Panc1 (cell line): ENCODE data around the gene HLA-DMB. TPM values are rescaled to one million over a fixed set of nuclear protein-coding genes. Genes with fewer than 3 reads are reported as not detected.

Experiments used
- ATAC-seq: fragments of 200-7000 bp; cut with Tn5 transposase; 2 replicates; pipeline ENCODE4 v1.9.1; 2020; ENCODE audit warnings: mild to moderate bottlenecking, moderate library complexity
- BruUV-seq: library from RNA; stranded (reverse); fragments of 400-500 nt; replicated peaks from 2 replicates; lab custom pipeline; 2021; lab: Mats Ljungman, UMichigan
- CTCF ChIA-PET: fragments of 300-600 bp; sonication (Branson Sonifier 250); formaldehyde crosslinking; loops from one replicate; lab custom pipeline; 2022; ENCODE audit warnings: antibody characterized with exemption; lab: Charles Lee
- POLR2A ChIA-PET: fragments of 300-600 bp; sonication (Branson Sonifier 250); formaldehyde crosslinking; loops from one replicate; lab custom pipeline; 2022; ENCODE audit warnings: antibody characterized with exemption; lab: Charles Lee
- DNase-seq: peaks from one replicate; pipeline ENCODE4 v3.0.0-alpha.2; 2010; ENCODE audit warnings: low read depth, low spot score
- H3K27ac ChIP-seq: 2 replicates; pipeline ENCODE4 v1.5.1; 2011; ENCODE audit warnings: mild to moderate bottlenecking, low read length, inconsistent platforms
- H3K27me3 ChIP-seq: fragments of 200-500 bp; sonication (Bioruptor generic); 2 replicates; pipeline ENCODE4 v1.6.0; 2014; ENCODE audit warnings: low read length, inconsistent platforms; ENCODE audit not compliant: control insufficient read depth, insufficient read depth
- H3K36me3 ChIP-seq: fragments of 200-500 bp; sonication (Bioruptor generic); 2 replicates; pipeline ENCODE4 v1.5.1; 2014; ENCODE audit warnings: inconsistent platforms, mild to moderate bottlenecking, low read length, moderate library complexity; ENCODE audit not compliant: control insufficient read depth, insufficient read depth
- H3K4me1 ChIP-seq: 2 replicates; pipeline ENCODE4 v1.5.1; 2011; ENCODE audit warnings: inconsistent platforms, mild to moderate bottlenecking, low read length, moderate library complexity; ENCODE audit not compliant: control insufficient read depth, insufficient read depth
- H3K4me3 ChIP-seq, 2 experiments: 2 replicates each; pipeline ENCODE4 v1.5.1; 2011 to 2012; ENCODE audit warnings: low read depth in 2 of 2, low read length in 2 of 2, mild to moderate bottlenecking in 2 of 2, inconsistent platforms in 1 of 2, moderate library complexity in 1 of 2
- H3K9me3 ChIP-seq: fragments of 200-500 bp; sonication (Bioruptor generic); 2 replicates; pipeline ENCODE4 v1.5.1; 2014; ENCODE audit warnings: low read depth, mild to moderate bottlenecking, inconsistent platforms, low read length, moderate library complexity; ENCODE audit not compliant: control insufficient read depth, insufficient read depth
- POLR2AphosphoS5 ChIP-seq: IDR thresholded peaks from 2 replicates; pipeline ENCODE4 v1.6.1; 2012; ENCODE audit warnings: mild to moderate bottlenecking, low read depth, low read length, moderate library complexity
- SIN3A ChIP-seq: IDR thresholded peaks from 2 replicates; pipeline ENCODE4 v1.6.1; 2012; ENCODE audit warnings: low read depth, mild to moderate bottlenecking, low read length, moderate library complexity, borderline replicate concordance; ENCODE audit not compliant: insufficient read depth
- TCF7L2 ChIP-seq: IDR thresholded peaks from 2 replicates; pipeline ENCODE4 v1.6.1; 2011; ENCODE audit warnings: mild to moderate bottlenecking, low read depth, low read length, inconsistent platforms
- in situ Hi-C: cut with HindIII; loops from 2 replicates; pipeline ENCODE4 v1.10.0; 2016; ENCODE audit warnings: low sequenced_read_pairs, low pct_unique_long_range_greater_than_20kb
- intact Hi-C: fragments of 100-400 bp; cut with micrococcal nuclease; formaldehyde crosslinking; loops from one replicate; pipeline ENCODE4 v1.10.0; 2022; ENCODE audit not compliant: unreplicated experiment
- total RNA-seq: library from RNA; stranded (reverse); gene quantifications from one replicate; pipeline ENCODE4 v1.2.1, GENCODE V29; 2021; ENCODE audit not compliant: unreplicated experiment
- TF ChIP-seq, protein P1 (sequence below): fragments of 450-650 bp; IDR thresholded peaks from 2 replicates; pipeline ENCODE4 v1.5.1; 2017; ENCODE audit warnings: mild to moderate bottlenecking
- TF ChIP-seq, protein P2 (sequence below), 2 experiments: IDR thresholded peaks; 2 replicates each; pipeline ENCODE4 v1.6.1; 2011 to 2012; ENCODE audit warnings: low read depth in 2 of 2, control low read depth in 1 of 2, low read length in 1 of 2, mild to moderate bottlenecking in 1 of 2, moderate library complexity in 1 of 2; ENCODE audit not compliant: insufficient read depth in 1 of 2

The HLA-DMB gene
- total RNA-seq, 1 experiment from 2014 or later, result 0.44 TPM

DNA sequence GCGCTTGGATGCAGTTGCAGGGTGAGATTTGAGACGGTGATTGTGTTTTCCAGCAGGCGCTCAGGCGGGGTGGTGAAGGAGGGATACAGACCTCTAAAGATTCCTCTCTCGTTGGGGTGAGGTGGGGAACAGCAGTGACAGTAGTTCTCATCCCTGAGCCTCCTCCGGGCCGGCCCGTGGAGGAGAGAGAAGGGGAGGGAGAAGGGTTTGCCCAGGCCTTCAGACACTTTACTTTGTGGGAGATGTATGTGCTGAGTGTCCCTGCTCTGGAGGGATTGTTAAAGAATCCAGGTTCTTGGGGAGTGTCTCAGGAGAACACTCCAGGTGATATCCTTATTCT is 45.9 kb downstream of the HLA-DMB start:
- Histone ChIP-seq H3K27ac (peak overlapping the region; percentile 91), H3K36me3 (peaks cover 2% of the 10 kb centered on the region; the same call in 1 of the 2 replicates), H3K9me3 (no peaks in the 10 kb centered on the region), H3K4me3 (peak overlapping the region; percentile 90 to 96), H3K4me1 (peaks cover 9% of the 10 kb centered on the region), H3K27me3 (no peaks in the 10 kb centered on the region)
- BruUV-seq, result no TSS peak
- ChIA-PET POLR2A (interaction anchor here (0.6 to 1.5 kb wide), 2 partner anchors 77 to 104 kb away, joined by 3 to 10 read pairs; no protein-coding TSS in a partner anchor), CTCF (interaction anchor here (0.5 to 1.3 kb wide), 2 partner anchors 9 to 57 kb away, joined by 3 to 5 read pairs; no protein-coding TSS in a partner anchor)
- TF ChIP-seq SIN3A (no peak), TCF7L2 (no peak), POLR2AphosphoS5 (no peak)
- TF ChIP-seq, protein P1, sequence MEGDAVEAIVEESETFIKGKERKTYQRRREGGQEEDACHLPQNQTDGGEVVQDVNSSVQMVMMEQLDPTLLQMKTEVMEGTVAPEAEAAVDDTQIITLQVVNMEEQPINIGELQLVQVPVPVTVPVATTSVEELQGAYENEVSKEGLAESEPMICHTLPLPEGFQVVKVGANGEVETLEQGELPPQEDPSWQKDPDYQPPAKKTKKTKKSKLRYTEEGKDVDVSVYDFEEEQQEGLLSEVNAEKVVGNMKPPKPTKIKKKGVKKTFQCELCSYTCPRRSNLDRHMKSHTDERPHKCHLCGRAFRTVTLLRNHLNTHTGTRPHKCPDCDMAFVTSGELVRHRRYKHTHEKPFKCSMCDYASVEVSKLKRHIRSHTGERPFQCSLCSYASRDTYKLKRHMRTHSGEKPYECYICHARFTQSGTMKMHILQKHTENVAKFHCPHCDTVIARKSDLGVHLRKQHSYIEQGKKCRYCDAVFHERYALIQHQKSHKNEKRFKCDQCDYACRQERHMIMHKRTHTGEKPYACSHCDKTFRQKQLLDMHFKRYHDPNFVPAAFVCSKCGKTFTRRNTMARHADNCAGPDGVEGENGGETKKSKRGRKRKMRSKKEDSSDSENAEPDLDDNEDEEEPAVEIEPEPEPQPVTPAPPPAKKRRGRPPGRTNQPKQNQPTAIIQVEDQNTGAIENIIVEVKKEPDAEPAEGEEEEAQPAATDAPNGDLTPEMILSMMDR, result no peak
- TF ChIP-seq, protein P2, sequence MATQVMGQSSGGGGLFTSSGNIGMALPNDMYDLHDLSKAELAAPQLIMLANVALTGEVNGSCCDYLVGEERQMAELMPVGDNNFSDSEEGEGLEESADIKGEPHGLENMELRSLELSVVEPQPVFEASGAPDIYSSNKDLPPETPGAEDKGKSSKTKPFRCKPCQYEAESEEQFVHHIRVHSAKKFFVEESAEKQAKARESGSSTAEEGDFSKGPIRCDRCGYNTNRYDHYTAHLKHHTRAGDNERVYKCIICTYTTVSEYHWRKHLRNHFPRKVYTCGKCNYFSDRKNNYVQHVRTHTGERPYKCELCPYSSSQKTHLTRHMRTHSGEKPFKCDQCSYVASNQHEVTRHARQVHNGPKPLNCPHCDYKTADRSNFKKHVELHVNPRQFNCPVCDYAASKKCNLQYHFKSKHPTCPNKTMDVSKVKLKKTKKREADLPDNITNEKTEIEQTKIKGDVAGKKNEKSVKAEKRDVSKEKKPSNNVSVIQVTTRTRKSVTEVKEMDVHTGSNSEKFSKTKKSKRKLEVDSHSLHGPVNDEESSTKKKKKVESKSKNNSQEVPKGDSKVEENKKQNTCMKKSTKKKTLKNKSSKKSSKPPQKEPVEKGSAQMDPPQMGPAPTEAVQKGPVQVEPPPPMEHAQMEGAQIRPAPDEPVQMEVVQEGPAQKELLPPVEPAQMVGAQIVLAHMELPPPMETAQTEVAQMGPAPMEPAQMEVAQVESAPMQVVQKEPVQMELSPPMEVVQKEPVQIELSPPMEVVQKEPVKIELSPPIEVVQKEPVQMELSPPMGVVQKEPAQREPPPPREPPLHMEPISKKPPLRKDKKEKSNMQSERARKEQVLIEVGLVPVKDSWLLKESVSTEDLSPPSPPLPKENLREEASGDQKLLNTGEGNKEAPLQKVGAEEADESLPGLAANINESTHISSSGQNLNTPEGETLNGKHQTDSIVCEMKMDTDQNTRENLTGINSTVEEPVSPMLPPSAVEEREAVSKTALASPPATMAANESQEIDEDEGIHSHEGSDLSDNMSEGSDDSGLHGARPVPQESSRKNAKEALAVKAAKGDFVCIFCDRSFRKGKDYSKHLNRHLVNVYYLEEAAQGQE (IDR thresholded peaks at IDR 0.05; ENCODE audit: insufficient read depth in 1 of 2, low read depth in 2 of 2, low read length in 1 of 2), result no peak
- DNase-seq (no peak), ATAC-seq (peak; percentile 52)
- intact Hi-C loops, result no loop called here
- in situ Hi-C loops, result no loop called here

DNA sequence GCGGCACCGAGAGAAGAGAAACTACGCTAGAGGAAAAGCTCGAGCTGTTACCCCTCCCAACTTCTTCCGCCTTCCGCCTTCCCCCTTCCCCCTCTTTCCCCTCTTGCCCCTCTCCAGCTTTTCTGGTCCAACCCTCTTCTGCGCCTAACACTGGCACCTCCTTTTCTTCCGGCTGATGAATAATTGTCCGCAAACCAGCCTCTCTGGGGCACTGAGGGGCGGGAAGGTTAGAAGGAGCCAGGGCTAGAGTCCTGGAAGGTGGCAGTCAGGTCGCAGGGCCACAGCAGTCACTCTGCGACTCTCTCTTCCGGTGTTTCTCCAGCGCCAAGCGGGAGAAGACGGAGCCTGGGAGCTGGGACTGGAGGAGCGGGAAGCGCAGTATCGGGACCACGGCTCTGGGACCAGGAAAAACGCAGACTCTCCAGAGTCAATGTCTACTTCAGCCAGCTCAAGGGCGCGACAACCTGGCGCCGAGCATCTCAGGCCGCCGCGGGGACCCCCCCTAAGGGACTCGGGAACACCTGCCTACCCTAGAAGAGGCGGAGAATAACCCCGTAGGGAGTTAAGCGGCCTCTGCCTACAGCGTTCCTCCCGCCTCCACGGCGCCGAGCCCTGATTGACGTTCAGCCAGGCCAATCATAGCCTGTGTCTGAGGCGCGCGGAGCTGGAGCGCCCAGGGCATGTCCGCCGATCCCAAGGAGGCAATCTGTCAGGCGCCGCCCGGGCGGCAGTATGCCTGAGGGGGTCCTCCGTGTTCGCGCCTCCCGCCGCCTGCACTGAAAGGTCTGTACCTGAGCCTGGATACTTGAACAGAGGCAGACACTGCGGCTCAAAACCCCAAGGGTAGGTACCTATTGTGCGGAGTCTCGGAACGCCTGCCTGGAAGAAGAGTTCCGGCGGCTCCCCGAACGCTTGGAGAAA is 46.5 kb downstream of the HLA-DMB start:
- Histone ChIP-seq H3K36me3 (peaks cover 2% of the 10 kb centered on the region; the same call in 1 of the 2 replicates), H3K27me3 (no peaks in the 10 kb centered on the region), H3K27ac (peak overlapping the region; percentile 91), H3K4me3 (peak overlapping the region; percentile 90 to 96), H3K4me1 (peaks cover 9% of the 10 kb centered on the region), H3K9me3 (no peaks in the 10 kb centered on the region)
- no TSS peak for BruUV-seq
- peak; percentile 75; the same call in 1 of the 2 replicates for TF ChIP-seq SIN3A
- TF ChIP-seq, protein P2 (IDR thresholded peaks at IDR 0.05; ENCODE audit: insufficient read depth in 1 of 2, low read depth in 2 of 2, low read length in 1 of 2), result no peak
- TF ChIP-seq POLR2AphosphoS5, result no peak; the same call in 1 of the 2 replicates
- TF ChIP-seq, protein P1, result no peak
- no peak for TF ChIP-seq TCF7L2
- ChIA-PET CTCF (interaction anchor here (0.5 to 1.3 kb wide), 6 partner anchors 9 to 279 kb away, joined by 3 to 5 read pairs (median 3); partner anchors contain the start of gene TAP1), POLR2A (interaction anchor here (0.6 to 1.5 kb wide), 2 partner anchors 78 to 103 kb away, joined by 3 to 10 read pairs; no protein-coding TSS in a partner anchor)
- intact Hi-C loops, result no loop called here
- DNase-seq (peak; percentile 88), ATAC-seq (peak; percentile 100)
- in situ Hi-C loops, result no loop called here
